GM12892 (cell line): Measurements from ENCODE around the gene CCNJL.

Experiments
- POLR2A ChIP-seq: IDR thresholded peaks from 2 replicates; pipeline ENCODE4 v1.6.1; 2011; ENCODE audit warnings: low read depth, low read length, control low read depth
- POLR2AphosphoS5 ChIP-seq: IDR thresholded peaks from 2 replicates; pipeline ENCODE4 v1.6.1; 2011; ENCODE audit warnings: low read depth, low read length, control low read depth
- TAF1 ChIP-seq: IDR thresholded peaks from 2 replicates; pipeline ENCODE4 v1.6.1; 2011; ENCODE audit warnings: low read depth, mild to moderate bottlenecking, control low read depth, low read length, borderline replicate concordance

- TF ChIP-seq POLR2AphosphoS5 (no peak), POLR2A (no peak), TAF1 (no peak)
Measured at GRCh38 chr5:160213537-160213936, 98.8 kb downstream of the CCNJL start.
